Measurements from ENCODE around the gene TNNT3. TPM values are rescaled to one million over a fixed set of nuclear protein-coding genes. Genes with fewer than 3 reads are reported as not detected.

TNNT3 gene
- total and polyA plus RNA-seq, 4 donors, result 3.4 to 54.3 (median 6.3) TPM

DNA sequence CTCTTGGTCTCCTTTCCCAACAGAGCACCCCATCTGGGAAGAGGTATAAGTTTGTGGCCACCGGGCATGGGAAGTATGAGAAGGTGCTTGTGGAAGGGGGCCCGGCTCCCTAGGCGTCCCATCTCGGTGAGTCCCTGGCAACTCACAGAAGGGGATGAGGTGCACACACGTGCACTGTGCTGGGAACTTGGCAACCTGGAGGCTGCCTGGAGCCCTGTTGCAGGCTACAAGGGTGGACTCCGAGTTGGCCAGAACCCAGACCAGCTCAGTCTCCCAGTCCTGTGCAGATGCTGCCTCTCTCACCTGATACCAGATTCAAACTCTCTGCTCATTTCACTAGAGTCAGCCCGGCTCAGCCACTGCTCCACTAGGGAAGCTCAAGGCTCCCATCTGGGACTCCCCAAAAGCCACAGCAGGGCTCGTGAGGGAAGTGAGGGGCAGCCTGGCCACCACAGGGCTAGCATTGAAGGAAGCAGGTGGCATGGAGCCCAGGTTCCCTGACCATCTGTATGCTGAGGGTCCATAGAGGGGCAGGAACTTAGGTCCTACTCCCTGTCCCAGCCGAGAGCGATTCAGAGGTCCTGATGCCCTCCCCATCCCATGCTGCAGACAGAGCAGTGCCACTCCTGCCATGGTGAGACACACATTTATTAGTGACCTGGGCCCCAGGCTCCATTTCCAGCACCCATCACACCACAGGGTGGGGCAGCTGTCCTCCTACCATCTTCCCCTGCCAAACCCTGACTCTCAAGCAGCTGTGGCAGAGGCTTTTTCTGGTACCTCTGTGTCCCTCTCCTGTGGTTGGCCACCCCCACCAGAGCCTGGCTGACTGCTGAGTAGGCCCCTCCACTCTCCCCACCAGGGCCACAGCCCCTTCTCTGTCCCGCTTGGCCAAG lies 31.8 kb upstream of the TNNT3 start:
- intact Hi-C loops (cut with DNase I), result no loop called here
- peak in 1 of 2 donors; percentile 67 for DNase-seq
- Histone ChIP-seq H3K27me3 (ENCODE audit: control insufficient read depth in 1 of 2, insufficient read depth in 2 of 2, low read length in 1 of 2) (no peaks in the 10 kb centered on the region), H3K27ac (ENCODE audit: low read depth in 1 of 2, low read length in 2 of 2) (no peak overlapping the region), H3K36me3 (ENCODE audit: control insufficient read depth in 1 of 2, insufficient read depth in 2 of 2, low read length in 1 of 2) (no peaks in the 10 kb centered on the region), H3K4me1 (ENCODE audit: control insufficient read depth in 1 of 2, insufficient read depth in 2 of 2, low read length in 2 of 2) (no peaks in the 10 kb centered on the region), H3K9me3 (ENCODE audit: control insufficient read depth, low read length) (no peaks in the 10 kb centered on the region), H3K4me3 (ENCODE audit: low read length in 2 of 2) (no peak overlapping the region)
- no peak for ATAC-seq (ENCODE audit: low FRiP score)
- 87% methylated on average over 11 of the region's 11 CpGs for WGBS, 2 donors

DNA sequence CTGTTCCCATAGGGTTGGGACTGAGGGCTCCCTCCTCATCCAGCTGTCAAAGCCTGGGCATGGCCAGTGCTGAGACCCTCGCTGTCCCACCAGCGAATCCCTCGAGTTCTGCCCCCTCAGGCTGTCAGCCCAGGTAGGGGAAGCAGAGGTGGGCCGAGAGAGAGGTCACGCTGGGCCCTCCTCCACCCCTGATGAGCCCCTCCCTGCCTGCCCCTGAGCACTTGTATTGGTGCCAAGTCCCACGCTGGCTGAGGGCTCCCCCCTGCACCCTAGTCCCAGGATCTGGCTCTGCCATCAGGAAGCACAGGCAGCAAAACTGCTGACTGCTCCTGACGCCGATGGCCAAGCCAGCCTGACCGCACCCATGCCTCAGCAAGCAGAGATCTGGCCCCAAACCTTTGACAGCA lies 31.2 kb upstream of the TNNT3 start:
- no peaks in the 10 kb centered on the region for H3K4me1 ChIP-seq (ENCODE audit: control insufficient read depth in 1 of 2, insufficient read depth in 2 of 2, low read length in 2 of 2)
- intact Hi-C loops (cut with DNase I), result no loop called here
- H3K27ac ChIP-seq (ENCODE audit: low read depth in 1 of 2, low read length in 2 of 2), result no peak overlapping the region
- no peaks in the 10 kb centered on the region for H3K27me3 ChIP-seq (ENCODE audit: control insufficient read depth in 1 of 2, insufficient read depth in 2 of 2, low read length in 1 of 2)
- no peak for ATAC-seq (ENCODE audit: low FRiP score)
- H3K9me3 ChIP-seq (ENCODE audit: control insufficient read depth, low read length), result no peaks in the 10 kb centered on the region
- no peaks in the 10 kb centered on the region for H3K36me3 ChIP-seq (ENCODE audit: control insufficient read depth in 1 of 2, insufficient read depth in 2 of 2, low read length in 1 of 2)
- 80 to 82% methylated on average over 9 of the region's 9 CpGs for WGBS, 2 donors
- H3K4me3 ChIP-seq (ENCODE audit: low read length in 2 of 2), result no peak overlapping the region
- peak in 1 of 2 donors; percentile 55 for DNase-seq

DNA sequence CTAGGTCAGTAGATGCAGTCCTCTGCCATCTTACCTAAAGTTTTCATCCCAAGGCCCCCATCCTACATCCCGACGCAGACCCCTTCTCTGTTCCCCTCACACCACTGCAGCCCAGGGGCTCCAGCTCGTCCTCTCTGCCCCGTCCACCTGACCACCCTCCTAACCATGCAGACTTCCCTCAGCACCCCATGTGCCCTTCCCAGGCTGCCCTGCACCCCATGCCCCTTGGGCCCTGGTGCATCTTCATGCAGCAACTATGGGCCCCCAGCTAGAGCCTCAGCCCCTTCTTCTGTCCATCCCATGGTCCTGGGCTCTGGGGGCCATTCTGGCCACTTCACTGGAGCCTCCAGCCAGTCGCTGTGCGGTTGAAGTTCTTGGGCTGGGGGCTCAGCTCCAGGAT lies 30.7 kb upstream of the TNNT3 start:
- Histone ChIP-seq H3K36me3 (ENCODE audit: control insufficient read depth in 1 of 2, insufficient read depth in 2 of 2, low read length in 1 of 2) (no peaks in the 10 kb centered on the region), H3K4me1 (ENCODE audit: control insufficient read depth in 1 of 2, insufficient read depth in 2 of 2, low read length in 2 of 2) (no peaks in the 10 kb centered on the region), H3K9me3 (ENCODE audit: control insufficient read depth, low read length) (no peaks in the 10 kb centered on the region), H3K4me3 (ENCODE audit: low read length in 2 of 2) (no peak overlapping the region), H3K27ac (ENCODE audit: low read depth in 1 of 2, low read length in 2 of 2) (no peak overlapping the region), H3K27me3 (ENCODE audit: control insufficient read depth in 1 of 2, insufficient read depth in 2 of 2, low read length in 1 of 2) (no peaks in the 10 kb centered on the region)
- peak in 1 of 2 donors; percentile 74 for DNase-seq
- 89 to 93% methylated on average over 6 of the region's 6 CpGs for WGBS, 2 donors
- no peak for ATAC-seq (ENCODE audit: low FRiP score)
- intact Hi-C loops (cut with DNase I), result no loop called here

DNA sequence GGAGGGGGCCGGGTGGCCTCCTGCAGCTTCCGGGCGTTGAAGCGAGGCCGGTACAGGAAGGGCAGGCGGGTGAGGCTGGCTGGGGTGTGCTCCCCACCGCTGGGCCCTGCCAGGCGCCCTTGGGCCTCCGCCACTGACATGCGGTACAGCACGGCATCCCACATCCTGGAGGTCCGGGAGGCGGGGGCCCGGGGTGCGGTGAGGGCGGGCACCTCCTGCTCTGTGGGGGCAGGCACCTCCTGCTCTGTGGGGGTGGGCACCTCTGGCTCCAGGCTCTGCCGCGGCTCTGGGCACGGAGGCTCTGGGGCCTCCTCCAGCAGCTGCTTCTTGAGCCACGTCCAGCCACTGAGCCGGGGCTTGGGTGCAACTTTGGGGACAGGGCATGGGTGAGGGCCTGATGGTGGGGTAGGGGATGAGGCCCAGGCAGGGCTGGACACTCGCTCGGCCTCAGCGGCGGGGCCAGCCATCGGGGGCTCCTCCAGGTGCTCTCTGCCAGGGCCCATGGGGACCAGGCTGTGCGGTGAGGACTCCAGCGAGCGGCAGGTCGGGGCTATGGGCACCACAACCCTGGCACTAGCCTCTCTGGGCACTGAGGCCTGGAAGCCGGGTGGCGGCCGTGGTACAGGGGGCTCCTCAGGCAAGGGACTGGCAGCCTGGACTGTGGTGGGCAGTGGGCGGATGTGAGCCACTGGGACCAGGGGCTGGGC lies 30.1 kb upstream of the TNNT3 start:
- Histone ChIP-seq H3K36me3 (ENCODE audit: control insufficient read depth in 1 of 2, insufficient read depth in 2 of 2, low read length in 1 of 2) (no peaks in the 10 kb centered on the region), H3K27me3 (ENCODE audit: control insufficient read depth in 1 of 2, insufficient read depth in 2 of 2, low read length in 1 of 2) (no peaks in the 10 kb centered on the region), H3K27ac (ENCODE audit: low read depth in 1 of 2, low read length in 2 of 2) (no peak overlapping the region), H3K9me3 (ENCODE audit: control insufficient read depth, low read length) (no peaks in the 10 kb centered on the region), H3K4me3 (ENCODE audit: low read length in 2 of 2) (no peak overlapping the region), H3K4me1 (ENCODE audit: control insufficient read depth in 1 of 2, insufficient read depth in 2 of 2, low read length in 2 of 2) (no peaks in the 10 kb centered on the region)
- WGBS, 2 donors, result 87 to 88% methylated on average over 33 to 34 of the region's 34 CpGs
- DNase-seq, result peak in 1 of 2 donors; percentile 78
- intact Hi-C loops (cut with DNase I), result no loop called here
- ATAC-seq (ENCODE audit: low FRiP score), result peak; percentile 21

DNA sequence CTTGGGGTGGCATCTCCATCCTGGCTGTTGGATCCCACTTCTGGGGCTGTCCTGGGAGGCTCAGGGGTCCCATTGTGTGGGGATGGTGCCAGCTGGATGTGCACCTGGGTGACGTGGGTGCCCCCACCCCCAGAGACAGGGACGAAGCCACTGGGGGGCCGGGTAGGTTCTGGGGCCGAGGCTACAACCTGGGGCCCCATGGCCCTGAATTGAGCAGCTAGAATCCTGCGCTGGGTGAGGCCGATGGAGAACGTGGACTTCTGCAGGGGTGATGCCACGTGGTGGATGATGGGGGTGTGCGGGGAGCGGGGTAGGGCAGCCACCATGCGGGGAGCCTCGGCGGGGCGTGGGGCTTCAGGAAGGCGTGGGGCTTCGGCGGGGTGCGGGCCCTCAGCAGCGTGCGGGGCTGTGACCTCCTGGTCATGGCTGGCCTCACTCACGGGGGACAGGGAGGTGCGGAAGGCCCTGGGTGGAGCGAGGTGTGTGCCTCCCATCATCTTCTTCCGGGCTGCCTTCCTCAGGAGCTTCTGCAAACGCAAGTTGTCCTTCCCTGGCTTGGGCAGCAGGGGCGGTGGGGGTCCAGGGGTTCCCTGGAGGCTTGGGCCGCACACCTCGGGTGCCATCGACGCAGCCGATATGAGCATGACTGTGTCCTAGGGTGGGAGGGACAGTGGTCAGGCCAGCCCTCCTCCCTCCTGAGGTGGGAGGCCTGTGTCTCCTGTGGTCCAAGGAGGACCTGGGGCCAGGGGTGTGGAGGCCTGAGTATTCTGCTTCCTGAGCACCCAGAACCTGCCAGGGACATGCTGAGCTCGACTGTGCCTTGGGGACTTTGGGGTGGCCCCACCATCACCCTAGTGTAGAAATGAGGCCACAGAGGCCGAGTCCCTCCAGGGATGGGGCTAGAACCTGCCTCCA lies 29.3 kb upstream of the TNNT3 start:
- H3K36me3 ChIP-seq (ENCODE audit: control insufficient read depth in 1 of 2, insufficient read depth in 2 of 2, low read length in 1 of 2), result no peaks in the 10 kb centered on the region
- H3K27me3 ChIP-seq (ENCODE audit: control insufficient read depth in 1 of 2, insufficient read depth in 2 of 2, low read length in 1 of 2), result no peaks in the 10 kb centered on the region
- DNase-seq (peak in 1 of 2 donors; percentile 57), ATAC-seq (ENCODE audit: low FRiP score) (peak; percentile 9)
- no peaks in the 10 kb centered on the region for H3K4me1 ChIP-seq (ENCODE audit: control insufficient read depth in 1 of 2, insufficient read depth in 2 of 2, low read length in 2 of 2)
- 93 to 95% methylated on average over 32 to 33 of the region's 33 CpGs for whole genome bisulfite sequencing, 2 donors
- intact Hi-C loops (cut with DNase I), result no loop called here
- H3K4me3 ChIP-seq (ENCODE audit: low read length in 2 of 2), result no peak overlapping the region
- no peaks in the 10 kb centered on the region for H3K9me3 ChIP-seq (ENCODE audit: control insufficient read depth, low read length)
- no peak overlapping the region for H3K27ac ChIP-seq (ENCODE audit: low read depth in 1 of 2, low read length in 2 of 2)

DNA sequence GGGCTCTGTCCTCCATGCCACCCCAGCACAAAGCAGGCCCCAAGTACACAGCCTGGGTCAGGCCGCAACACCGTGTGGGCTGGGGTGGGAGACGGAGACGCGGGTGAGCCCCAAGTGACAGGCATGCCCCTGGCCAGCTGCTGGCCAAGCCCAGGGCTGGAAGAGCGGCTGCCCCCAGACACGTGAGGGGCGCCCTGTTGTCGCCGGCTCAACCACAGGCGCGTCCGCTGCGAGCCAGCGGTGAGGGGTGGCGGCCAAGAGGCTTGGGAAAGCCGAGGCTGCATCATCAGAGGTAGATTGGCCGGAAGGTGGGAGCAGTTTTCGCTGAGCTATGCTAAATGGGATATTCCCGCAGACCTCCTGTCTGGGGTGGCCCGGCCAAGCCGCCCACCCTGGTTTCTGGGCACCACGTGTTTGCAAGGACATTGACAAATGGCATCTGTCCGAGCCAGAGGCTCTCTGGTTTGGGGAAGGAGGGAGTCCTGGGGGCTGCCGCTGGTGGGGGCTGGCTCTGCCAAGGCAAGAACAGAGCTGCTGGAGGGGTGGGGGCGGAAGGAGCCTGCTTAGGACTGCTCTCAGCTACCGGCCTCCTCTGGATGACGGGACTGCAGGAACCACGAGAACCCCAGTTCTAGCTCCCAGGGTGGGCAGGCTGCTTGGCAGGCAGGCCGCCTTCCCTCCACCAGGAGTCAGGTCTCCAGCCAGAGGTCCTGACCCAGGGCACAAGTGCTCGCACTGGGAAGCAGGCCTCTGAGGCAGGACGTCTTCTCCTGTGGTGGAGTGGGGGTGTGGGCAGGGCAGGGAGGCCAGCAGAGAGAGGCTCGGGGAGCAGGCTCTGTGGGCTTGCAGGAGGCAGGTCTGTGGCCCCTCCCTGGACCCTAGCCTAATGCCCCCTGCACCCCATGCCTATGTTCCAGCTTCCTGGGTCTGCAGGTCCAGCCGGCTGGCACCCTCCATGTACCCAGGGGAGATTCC lies 28.4 kb upstream of the TNNT3 start:
- no peak overlapping the region for H3K27ac ChIP-seq (ENCODE audit: low read depth in 1 of 2, low read length in 2 of 2)
- no peak overlapping the region for H3K4me3 ChIP-seq (ENCODE audit: low read length in 2 of 2)
- DNase-seq (no peak), ATAC-seq (ENCODE audit: low FRiP score) (peak; percentile 36)
- H3K27me3 ChIP-seq (ENCODE audit: control insufficient read depth in 1 of 2, insufficient read depth in 2 of 2, low read length in 1 of 2), result no peaks in the 10 kb centered on the region
- H3K36me3 ChIP-seq (ENCODE audit: control insufficient read depth in 1 of 2, insufficient read depth in 2 of 2, low read length in 1 of 2), result no peaks in the 10 kb centered on the region
- no peaks in the 10 kb centered on the region for H3K4me1 ChIP-seq (ENCODE audit: control insufficient read depth in 1 of 2, insufficient read depth in 2 of 2, low read length in 2 of 2)
- intact Hi-C loops (cut with DNase I), result no loop called here
- 75 to 78% methylated on average over 33 to 34 of the region's 34 CpGs for WGBS, 2 donors
- H3K9me3 ChIP-seq (ENCODE audit: control insufficient read depth, low read length), result no peaks in the 10 kb centered on the region

DNA sequence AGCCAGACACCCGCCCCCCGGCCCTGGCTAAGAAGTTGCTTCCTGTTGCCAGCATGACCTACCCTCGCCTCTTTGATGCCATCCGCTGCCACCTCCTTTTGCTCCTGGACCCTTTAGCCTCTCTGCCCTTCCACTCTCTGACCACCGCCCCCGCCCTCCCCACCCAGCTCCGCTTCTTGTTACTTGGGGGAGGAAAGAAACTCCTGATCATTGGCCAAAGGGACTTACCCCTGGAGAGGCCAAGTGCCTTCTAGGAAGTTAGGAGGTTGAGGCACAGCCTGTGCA lies 27.7 kb upstream of the TNNT3 start, which contains the start of gene PRR33:
TSS of gene PRR33 (minus strand) at position 65 of the 285 bp plus-strand sequence. CDS start 1,311 bp downstream, outside the sequence.
- WGBS, 2 donors, result 70 to 79% methylated on average over 7 of the region's 7 CpGs
- Histone ChIP-seq H3K27me3 (ENCODE audit: control insufficient read depth in 1 of 2, insufficient read depth in 2 of 2, low read length in 1 of 2) (no peaks in the 10 kb centered on the region), H3K4me1 (ENCODE audit: control insufficient read depth in 1 of 2, insufficient read depth in 2 of 2, low read length in 2 of 2) (no peaks in the 10 kb centered on the region), H3K4me3 (ENCODE audit: low read length in 2 of 2) (no peak within 1 kb of the TSS), H3K27ac (ENCODE audit: low read depth in 1 of 2, low read length in 2 of 2) (no peak within 1 kb of the TSS), H3K9me3 (ENCODE audit: control insufficient read depth, low read length) (no peaks in the 10 kb centered on the region), H3K36me3 (ENCODE audit: control insufficient read depth in 1 of 2, insufficient read depth in 2 of 2, low read length in 1 of 2) (no peaks in the 10 kb centered on the region)
- no peak for ATAC-seq (ENCODE audit: low FRiP score)
- intact Hi-C loops (cut with DNase I), result no loop called here
- DNase-seq, result no peak
